ENCODE measurements around the gene KCNQ1.
A peak's percentile ranks its signal among the peaks of the same experiment; 100 is the strongest.

Gene KCNQ1

DNA sequence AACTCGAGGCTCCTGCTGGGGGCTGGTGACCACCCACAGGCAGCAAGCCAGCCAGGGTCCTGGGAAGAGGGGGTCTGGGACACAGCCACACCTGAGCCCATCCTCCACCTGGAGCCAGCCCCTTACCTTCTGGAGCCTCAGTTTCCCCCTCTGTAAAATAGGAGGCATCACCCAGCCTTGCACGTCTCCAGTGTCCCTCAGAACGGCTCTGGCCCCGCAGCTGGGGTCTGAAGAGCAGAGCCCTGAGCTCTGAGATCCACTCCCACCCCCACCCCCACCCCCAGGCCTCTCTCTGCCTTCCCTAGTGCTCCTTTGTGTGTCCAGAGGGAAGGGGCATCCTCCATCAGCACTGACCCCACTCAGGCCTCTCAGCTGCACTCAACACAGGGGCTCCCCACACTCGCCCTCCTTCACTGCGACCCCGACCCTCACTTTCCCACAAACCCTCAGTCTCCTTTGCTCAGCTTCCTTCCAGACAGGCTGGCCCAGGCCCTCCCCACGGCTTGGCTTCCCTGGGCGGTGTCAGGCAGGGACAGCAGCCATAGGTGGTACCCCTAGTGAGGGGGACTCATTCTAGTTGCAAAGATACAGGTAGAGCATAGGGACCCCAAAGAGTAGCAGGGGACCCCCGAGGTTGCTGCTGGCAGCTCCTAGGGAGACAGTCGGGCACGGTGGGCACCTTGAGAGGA is 288.3 kb downstream of the KCNQ1 start:
- no peak for DNase-seq (ENCODE audit: low read depth)

DNA sequence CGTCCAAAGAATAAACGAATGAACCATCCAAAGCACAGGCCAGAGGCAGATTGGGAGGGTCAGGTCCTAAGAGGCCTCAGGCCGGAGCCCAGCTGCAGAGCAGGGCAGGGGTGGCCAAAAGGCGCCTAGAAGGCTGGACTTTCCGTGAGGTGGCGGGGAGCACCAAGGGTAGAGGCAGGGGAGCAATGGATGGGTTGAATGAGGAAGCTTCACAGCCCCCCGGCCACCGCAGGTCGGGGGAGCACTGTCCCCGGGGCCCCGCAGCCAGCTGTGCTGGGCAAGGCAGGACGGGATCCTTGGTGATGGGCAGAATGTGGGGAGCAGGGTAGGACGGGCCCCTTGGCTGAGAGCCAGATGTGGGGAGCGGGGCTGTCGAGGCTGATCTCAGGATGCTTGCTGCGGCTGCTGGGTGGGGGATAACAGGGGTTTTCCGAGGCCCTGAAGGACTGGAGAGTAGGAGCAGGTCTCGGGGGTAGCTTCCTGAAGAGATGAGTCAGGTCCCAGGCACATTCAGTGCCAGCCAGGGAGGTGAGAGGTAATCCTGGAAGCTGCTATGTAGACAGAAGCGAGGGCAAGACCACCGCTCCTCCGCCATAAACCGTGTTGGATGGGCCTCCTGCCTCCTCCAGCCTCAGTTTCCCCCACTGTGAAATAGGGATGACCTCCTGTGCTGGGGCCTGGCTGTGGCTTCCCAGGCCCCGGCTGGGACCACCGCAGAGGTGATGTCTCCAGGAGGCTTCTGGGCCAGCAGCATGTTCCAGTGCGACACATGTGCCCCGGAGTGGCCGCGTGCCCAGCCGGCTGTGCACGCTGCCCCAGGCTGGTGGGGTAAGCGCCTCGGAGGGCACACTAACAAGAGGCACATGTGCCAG is 289.6 kb downstream of the KCNQ1 start:
- no peak for DNase-seq (ENCODE audit: low read depth)

GRCh38 chr11:2735053-2735589 is 290.3 kb downstream of the KCNQ1 start:
- no peak for DNase-seq (ENCODE audit: low read depth)

GRCh38 chr11:2736577-2737225 is 291.9 kb downstream of the KCNQ1 start:
- DNase-seq (ENCODE audit: low read depth), result no peak

- no peak for DNase-seq (ENCODE audit: low read depth)
These were observed 292.4 kb downstream of the KCNQ1 start for GRCh38 chr11:2737226-2737590.

- no peak for DNase-seq (ENCODE audit: low read depth)
These were observed 293.1 kb downstream of the KCNQ1 start for GRCh38 chr11:2737866-2738265.

DNA sequence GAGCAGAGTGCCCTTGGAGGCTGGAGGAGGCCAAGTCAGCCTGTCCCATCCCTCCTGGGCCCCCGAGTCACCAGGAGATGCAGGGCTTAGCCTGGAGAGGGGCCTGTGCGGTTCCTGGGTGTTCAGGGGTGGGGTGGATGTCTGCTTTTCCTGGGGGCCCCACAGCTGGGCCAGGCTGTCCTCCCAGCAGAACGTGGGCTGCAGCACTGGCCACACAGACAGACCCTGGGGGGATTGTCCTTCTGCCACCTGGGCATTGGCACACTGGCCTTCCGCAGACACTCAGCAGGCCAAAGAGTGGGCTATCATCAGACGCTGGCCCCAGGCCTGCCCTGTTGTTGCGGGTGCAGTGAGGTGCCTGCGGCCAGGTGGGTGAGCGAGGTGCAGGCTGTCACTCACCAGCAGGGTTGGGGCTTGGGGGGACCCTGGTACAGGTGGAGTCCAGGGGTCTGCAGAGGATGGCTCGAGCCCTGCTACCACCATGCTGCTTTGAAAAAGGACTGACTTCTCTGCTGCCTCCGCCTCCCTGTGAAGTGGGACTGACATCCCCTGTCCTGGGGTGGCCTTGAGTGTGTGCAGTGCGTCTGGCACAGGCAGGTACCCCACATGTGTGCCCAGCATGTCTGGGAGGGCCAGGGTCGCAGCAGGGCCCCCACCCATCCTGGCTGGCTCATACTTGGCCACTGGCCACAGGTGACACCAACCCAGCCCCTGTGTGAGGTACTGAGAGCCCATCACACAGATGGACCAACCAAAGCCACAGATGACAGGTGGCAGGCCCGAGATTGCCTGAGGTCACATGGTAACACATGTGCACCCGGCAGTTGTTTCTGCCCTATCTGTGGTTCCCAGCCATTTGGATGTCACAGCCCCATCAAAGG is 294.0 kb downstream of the KCNQ1 start:
- no peak for DNase-seq (ENCODE audit: low read depth)

DNA sequence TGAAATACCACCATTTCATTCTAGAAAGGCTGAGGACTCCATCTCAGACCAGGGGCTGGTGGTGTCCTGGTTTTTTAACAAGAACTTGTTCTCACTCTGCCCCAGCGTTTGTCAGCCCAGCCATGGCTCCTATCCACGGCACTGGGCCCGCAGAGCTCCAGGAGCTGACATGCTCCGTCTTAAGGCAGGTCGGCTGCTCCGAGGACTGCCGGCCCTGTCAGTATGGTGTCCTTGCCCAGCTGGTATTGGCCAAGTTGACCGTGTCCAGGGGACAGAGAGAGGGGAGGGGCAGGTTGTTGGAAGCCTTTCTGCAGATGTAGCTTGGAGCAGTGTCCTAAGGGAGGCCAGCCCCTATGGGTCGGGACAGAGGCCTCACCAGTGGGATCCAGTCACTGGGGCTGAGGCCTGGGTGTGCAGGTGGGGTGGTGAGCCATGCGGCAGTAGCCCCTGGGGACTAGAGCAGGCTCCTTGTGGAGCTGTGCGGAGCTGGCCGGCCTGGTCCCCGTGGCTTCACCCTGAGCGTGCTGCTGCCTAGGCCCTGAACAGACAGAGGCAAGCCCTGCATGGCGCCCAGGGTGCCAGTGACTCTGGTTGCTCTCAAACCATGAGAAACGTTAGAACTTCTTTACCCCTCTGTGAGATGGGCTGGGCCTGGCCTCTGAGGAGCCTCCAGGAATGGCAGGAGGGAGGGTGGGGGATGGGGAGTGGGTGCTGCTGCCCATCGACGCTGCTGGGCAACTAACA is 294.9 kb downstream of the KCNQ1 start:
- no peak for DNase-seq (ENCODE audit: low read depth)

DNA sequence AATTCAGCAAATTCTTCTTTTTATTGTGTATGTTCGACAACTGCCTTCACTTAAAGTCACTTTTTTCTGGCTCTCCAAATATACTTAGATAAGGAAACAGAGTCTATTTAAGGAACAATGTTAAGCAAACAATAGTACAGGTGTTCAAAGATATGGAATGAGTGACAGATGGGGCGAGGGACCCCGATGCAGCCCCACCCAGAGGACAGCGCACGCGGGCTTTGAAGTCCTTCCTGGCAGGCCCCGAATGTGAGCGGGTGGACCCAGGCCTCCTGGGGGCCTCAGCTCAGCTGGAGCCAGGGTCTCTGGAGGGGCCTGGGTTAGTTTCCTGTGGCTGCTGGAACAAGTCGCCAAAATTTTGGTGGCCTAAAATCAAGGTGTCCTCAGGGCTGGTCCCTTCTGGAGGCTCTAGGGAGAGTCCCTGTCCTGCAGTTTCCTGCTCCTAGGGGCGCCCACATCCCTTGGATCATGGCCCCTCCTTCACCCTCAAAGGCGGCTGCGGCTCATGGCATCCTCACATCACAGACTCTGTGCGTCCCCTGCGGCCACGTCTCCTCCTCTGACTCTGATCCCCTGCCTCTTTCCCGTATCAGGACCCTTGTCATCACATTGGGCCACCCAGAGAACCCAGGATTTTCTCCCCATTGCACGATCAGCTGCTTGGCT is 295.6 kb downstream of the KCNQ1 start:
- no peak for DNase-seq (ENCODE audit: low read depth)

DNA sequence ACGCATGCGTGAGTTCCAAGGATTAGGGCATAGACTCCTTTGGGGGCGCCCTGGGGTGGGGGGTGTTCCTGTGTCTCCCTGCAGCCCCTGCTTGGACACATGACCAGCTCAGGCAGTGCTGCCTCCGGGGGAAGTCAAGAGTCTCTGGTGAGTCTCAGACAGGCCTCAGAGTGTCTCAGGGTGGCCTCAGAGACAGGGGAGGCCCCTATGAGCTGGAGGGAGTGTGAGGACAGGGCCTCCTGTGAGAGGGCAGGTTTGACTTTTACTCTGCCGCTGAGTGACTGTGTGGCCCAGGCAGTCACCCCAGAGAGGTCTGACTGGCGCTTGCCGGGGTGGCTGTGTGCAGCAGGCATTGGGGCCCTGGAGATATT is 296.2 kb downstream of the KCNQ1 start:
- DNase-seq (ENCODE audit: low read depth), result no peak

- peak; percentile 31 for DNase-seq (ENCODE audit: low read depth)
These were observed 296.7 kb downstream of the KCNQ1 start for GRCh38 chr11:2741377-2742131.

DNA sequence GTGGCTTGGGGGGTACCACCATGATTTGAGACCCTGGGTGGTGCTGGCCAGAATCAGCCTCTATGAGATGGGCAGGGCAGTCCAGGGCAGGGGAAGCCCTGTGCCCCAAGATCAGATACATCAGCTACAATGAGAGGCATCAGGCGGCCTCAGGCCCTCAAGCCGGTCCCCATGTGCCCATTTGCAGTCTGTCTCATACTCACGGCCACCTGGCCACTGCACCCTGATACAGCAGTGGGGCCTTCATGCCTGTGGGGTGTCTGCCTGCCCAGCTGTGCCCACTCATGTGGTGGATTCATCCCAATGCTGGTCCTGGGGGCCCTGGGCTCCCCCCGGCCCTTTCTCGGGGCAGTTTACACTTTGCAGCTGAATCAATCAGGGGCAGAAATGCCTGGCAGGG is 297.4 kb downstream of the KCNQ1 start:
- no peak for DNase-seq (ENCODE audit: low read depth)

- DNase-seq (ENCODE audit: low read depth), result no peak
These were observed 298.0 kb downstream of the KCNQ1 start for GRCh38 chr11:2742611-2743426.

DNA sequence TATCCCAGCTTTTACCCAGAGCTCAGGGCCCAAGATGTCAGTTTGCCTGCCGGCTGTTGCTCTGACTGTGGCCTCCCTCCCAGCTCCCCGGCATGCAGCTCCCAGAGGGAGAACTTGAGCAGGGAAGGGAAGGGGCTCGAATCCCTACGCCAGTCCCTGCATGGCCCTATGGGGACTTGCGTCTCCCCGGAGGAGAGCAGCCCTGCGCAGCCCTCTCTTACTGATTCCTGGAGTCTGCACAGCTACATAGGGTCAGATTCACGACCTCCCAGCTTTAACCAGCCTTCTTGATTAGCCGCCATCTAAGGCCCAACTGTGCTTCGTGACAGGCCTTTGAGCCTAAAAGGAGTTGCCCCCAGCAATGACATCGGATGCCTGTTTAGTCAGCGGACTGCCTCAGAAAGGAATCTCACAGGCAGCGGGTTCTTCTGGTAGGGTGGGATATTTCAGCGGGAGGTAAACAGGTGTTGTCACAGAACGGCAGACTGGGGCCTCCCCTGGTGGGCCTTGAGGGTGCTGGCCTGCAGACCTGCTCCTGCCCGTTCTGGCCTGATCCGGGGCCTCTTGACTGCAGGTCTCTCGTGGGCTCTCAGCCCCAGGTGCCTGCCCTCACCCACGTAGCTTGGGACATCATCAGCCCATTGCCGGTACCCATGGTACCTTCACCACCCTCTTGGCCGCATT is 298.8 kb downstream of the KCNQ1 start:
- DNase-seq (ENCODE audit: low read depth), result no peak

DNA sequence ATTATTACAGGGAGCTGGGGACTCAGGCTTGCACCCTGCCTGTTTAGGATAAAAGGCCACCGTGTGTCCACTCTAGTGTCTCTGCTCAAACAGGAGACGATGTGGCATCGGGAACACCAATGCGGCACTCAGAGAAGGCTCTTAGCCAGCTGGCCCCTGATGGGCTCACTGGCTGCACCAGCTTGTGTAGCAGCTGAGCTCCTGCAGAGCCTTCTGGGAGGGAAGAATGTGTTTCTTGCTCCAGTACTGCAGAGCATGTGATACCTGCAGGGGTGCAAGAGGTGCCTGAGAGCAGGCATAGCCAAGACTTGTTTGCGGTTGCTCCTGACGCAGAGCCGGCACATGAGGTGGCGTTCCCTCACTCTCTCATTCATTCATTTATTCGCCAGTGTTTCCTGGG is 299.4 kb downstream of the KCNQ1 start:
- DNase-seq (ENCODE audit: low read depth), result no peak

DNA sequence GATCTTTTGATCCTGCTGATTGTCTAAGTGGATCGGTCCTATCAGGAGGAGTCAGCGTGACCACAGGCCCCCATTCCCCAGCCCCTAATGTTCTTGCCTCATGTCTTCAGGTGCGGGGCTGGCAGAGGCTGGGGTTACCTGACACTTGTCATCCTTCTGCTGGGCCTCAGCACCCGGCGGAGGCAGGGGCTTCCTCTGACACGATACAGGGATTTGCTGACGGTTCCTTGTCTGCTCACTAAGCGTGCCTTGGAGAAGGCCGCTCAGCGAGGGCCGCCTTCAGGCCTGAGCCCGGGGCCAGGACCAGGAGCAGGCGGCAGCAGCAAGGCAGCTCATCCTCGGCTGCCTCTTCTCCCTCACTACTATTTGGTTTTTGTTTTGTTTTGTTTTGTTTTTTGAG is 300.7 kb downstream of the KCNQ1 start:
- DNase-seq (ENCODE audit: low read depth), result no peak

GRCh38 chr11:2746401-2747247 is 301.8 kb downstream of the KCNQ1 start:
- no peak for DNase-seq (ENCODE audit: low read depth)

Data from HS-5 (cell line).